Suprapubic skin (tissue), 3 donors: ENCODE data around the gene NHLH1.

Source experiments
- POLR2AphosphoS5 ChIP-seq, 3 donors: sonication (generic); formaldehyde crosslinking; IDR thresholded peaks; one replicate each; pipeline ENCODE4 v1.6.1; 2017; ENCODE audit warnings: antibody characterized with exemption in 3 of 3
- TF ChIP-seq, protein P1 (sequence below), 2 donors: fragments of 200-600 bp in 1 of 2; fragments of 450-650 bp in 1 of 2; sonication (generic) in 1 of 2; IDR thresholded peaks; one replicate each; pipeline ENCODE4 v1.5.1; 2016 to 2019; ENCODE audit warnings: antibody characterized with exemption in 2 of 2, mild to moderate bottlenecking in 1 of 2, moderate library complexity in 1 of 2

DNA sequence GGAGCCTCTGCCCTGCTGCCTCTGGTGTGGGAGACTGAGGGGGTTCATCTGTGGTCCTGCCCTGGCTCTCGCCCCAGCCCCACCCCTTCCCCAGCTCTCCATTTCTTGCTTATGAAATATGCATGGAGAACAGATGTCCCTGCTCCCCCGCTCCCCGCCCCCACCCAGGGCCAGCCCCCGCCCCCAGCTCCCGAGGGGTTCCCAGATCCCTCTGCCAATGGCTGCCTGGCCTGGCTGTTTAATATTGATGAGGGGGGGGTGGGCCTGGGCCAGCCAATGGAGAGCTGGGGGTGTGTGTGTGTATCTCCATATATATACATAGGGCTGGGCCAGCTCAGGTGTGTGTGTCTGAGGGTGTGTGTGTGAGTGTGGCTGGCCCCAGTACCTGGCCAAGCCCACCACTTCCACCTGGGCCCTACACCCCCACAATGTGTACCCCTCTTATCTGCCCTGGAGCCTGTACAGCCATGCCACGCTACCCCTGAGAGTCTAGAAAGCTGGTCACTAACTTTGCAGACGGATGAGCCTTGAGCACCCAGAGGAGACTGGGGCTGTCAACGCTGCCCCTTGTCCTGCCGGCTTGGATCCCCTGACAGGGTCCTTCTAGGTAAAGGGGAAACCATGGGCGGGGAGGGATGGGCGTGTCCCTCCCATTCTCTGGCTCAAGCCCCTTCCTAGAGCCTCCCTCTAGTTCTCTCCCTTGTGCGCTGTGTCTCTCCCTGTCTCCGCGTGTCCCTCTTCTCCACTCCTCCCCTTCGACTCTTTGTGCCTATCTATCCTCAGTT lies at the start of gene NHLH1:
- TF ChIP-seq, protein P1, sequence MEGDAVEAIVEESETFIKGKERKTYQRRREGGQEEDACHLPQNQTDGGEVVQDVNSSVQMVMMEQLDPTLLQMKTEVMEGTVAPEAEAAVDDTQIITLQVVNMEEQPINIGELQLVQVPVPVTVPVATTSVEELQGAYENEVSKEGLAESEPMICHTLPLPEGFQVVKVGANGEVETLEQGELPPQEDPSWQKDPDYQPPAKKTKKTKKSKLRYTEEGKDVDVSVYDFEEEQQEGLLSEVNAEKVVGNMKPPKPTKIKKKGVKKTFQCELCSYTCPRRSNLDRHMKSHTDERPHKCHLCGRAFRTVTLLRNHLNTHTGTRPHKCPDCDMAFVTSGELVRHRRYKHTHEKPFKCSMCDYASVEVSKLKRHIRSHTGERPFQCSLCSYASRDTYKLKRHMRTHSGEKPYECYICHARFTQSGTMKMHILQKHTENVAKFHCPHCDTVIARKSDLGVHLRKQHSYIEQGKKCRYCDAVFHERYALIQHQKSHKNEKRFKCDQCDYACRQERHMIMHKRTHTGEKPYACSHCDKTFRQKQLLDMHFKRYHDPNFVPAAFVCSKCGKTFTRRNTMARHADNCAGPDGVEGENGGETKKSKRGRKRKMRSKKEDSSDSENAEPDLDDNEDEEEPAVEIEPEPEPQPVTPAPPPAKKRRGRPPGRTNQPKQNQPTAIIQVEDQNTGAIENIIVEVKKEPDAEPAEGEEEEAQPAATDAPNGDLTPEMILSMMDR (IDR thresholded peaks at IDR 0.05), result no peak
- no peak for TF ChIP-seq POLR2AphosphoS5 (IDR thresholded peaks at IDR 0.05)
